Measurements from ENCODE around the gene SLC2A6. TPM values are rescaled to one million over a fixed set of nuclear protein-coding genes. Genes with fewer than 3 reads are reported as not detected.

The SLC2A6 gene
- total RNA-seq, 1 experiment from 2014 or later, result 10.7 TPM

DNA sequence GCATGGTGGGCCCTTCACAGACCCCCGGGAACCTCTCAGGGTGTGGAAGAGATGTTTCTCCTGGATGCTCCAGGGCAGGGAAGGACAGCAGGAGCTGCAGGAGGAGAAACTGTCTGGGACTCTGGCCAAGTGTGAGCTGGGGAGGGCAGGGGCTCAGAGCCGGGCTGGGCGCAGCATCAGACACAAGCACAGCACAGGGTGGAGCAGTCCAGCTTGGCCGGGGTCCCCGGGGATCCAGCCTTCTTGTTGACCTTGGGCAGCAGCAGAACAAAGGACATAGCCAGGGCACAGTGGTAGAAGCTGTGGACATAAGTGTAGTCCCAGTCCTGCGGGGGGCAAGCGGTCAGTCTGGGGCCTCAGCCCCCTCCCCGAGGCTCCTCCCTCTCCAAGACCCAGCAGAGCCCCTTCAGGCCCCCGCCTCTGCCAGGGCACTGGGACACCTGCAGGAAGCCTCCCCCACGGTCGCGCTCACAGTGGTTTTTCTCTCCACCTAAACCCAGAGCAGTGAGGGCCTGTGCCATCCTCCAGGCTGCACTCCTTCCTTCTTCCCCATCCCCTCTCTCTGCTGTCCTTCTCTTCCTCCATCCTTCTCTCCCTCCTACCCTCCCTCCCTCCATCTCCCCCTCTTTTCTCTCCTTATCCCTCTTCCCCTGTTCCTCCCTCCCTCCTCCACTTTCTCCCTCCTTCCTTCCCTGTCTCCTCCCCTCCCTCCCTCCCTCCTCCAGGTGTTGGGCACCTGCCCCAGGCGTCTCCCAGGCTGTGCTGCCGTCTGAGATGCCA is 35.8 kb upstream of the SLC2A6 start:
- ChIA-PET CTCF (no interaction called here), POLR2A (no interaction called here), RAD21 (ENCODE audit: low non-redundant PET in 1 of 2, low total read pairs in 2 of 2, uncharacterized antibody in 2 of 2, unreplicated experiment in 2 of 2) (no interaction called here)
- Histone ChIP-seq H4K20me1 (ENCODE audit: insufficient read depth) (no peaks in the 10 kb centered on the region), H3K36me3 (ENCODE audit: control insufficient read depth in 1 of 2, insufficient read depth in 2 of 2, low read length in 2 of 2) (no peaks in the 10 kb centered on the region), H3K9me2 (ENCODE audit: insufficient read depth) (no peaks in the 10 kb centered on the region), H3K79me2 (ENCODE audit: insufficient read depth, low read length) (no peaks in the 10 kb centered on the region), H3K27me3 (ENCODE audit: insufficient read depth, low read length) (no peaks in the 10 kb centered on the region), H3K27ac (ENCODE audit: low read depth, low read length) (no peak overlapping the region), H3K4me3 (replicated peaks in 1 of 2; ENCODE audit: low read depth in 1 of 2, low read length in 2 of 2) (no peak overlapping the region), H3K9me3 (ENCODE audit: control insufficient read depth in 1 of 2, insufficient read depth in 1 of 2, low read depth in 1 of 2, low read length in 2 of 2) (no peaks in the 10 kb centered on the region), H3K9ac (ENCODE audit: low read length) (no peak overlapping the region), H3K4me2 (ENCODE audit: low read length) (no peak overlapping the region), H3K4me1 (ENCODE audit: control insufficient read depth in 1 of 2, insufficient read depth in 2 of 2, low read length in 2 of 2) (peaks cover 3% of the 10 kb centered on the region in 2 experiments; a peak in 3 of 4 replicates), H2AFZ (ENCODE audit: low read depth, low read length, poor library complexity, severe bottlenecking) (no peak overlapping the region)
- intact Hi-C loops (cut with micrococcal nuclease), result no loop called here
- ATAC-seq (no peak), DNase-seq (ENCODE audit: low read depth, low spot score) (no peak)
- BruUV-seq (replicated peaks), result no TSS peak
- TF ChIP-seq EGR1 (IDR thresholded peaks at IDR 0.05; ENCODE audit: low read depth), result no peak
- TF ChIP-seq ZNF274 (IDR thresholded peaks at IDR 0.05; ENCODE audit: low read depth, low read length), result no peak
- TF ChIP-seq, protein P1, sequence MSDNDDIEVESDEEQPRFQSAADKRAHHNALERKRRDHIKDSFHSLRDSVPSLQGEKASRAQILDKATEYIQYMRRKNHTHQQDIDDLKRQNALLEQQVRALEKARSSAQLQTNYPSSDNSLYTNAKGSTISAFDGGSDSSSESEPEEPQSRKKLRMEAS (IDR thresholded peaks at IDR 0.05), result no peak

DNA sequence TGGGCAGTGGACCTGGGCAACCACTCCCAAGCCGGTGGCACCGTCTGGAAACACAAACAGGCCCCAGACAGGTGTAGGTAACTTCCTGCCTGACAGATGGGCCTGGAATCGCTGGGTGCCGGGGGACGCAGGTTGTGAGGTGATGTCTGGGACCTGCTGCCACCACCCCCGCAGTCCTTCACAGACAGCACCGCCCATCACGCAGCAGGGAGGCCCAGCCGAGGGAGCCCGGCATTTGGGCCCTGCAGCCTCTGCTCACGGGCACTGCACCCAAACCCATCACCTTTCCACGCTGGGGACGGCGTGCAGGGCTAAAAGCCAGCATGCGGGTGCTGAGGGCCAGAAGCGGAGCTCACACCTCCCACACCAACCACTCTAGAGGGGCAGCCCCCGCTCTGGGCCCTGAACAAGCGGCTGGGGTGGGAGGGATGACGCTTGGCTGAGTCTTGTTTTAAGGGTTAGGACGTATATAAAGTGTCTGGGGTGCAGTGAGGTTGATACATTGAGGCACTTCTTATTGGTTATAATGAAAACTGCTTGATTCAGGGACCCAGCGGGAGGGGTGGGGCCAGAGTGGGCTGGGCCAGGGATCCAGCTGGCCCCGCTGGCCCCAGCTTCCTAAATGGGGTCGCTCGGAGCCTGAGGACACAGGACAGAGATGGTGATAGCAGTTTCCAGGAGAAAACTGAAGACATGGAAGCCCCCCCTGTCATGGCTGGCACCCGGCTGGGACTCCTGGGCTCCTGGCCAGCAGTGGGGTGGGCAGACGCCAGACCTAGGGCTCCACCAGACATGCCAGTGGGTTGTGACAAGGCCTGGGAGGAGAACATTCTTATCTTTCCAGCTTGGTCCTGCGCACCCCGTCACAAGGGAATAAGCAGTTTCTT is 34.6 kb upstream of the SLC2A6 start:
- Histone ChIP-seq H3K79me2 (ENCODE audit: insufficient read depth, low read length) (no peaks in the 10 kb centered on the region), H3K4me1 (ENCODE audit: control insufficient read depth in 1 of 2, insufficient read depth in 2 of 2, low read length in 2 of 2) (peaks cover 6 to 10% of the 10 kb centered on the region in 2 experiments; a peak in 3 of 4 replicates), H3K9me3 (ENCODE audit: control insufficient read depth in 1 of 2, insufficient read depth in 1 of 2, low read depth in 1 of 2, low read length in 2 of 2) (no peaks in the 10 kb centered on the region), H3K27ac (ENCODE audit: low read depth, low read length) (no peak overlapping the region), H2AFZ (ENCODE audit: low read depth, low read length, poor library complexity, severe bottlenecking) (no peak overlapping the region), H3K9me2 (ENCODE audit: insufficient read depth) (no peaks in the 10 kb centered on the region), H3K36me3 (ENCODE audit: control insufficient read depth in 1 of 2, insufficient read depth in 2 of 2, low read length in 2 of 2) (no peaks in the 10 kb centered on the region), H4K20me1 (ENCODE audit: insufficient read depth) (no peaks in the 10 kb centered on the region), H3K4me2 (ENCODE audit: low read length) (no peak overlapping the region), H3K9ac (ENCODE audit: low read length) (no peak overlapping the region), H3K4me3 (replicated peaks in 1 of 2; ENCODE audit: low read depth in 1 of 2, low read length in 2 of 2) (no peak overlapping the region), H3K27me3 (ENCODE audit: insufficient read depth, low read length) (no peaks in the 10 kb centered on the region)
- no TSS peak for BruUV-seq (replicated peaks)
- ChIA-PET RAD21 (ENCODE audit: low non-redundant PET in 1 of 2, low total read pairs in 2 of 2, uncharacterized antibody in 2 of 2, unreplicated experiment in 2 of 2) (no interaction called here), POLR2A (no interaction called here), CTCF (no interaction called here)
- ATAC-seq (no peak), DNase-seq (ENCODE audit: low read depth, low spot score) (no peak)
- TF ChIP-seq YY1 (IDR thresholded peaks at IDR 0.05; ENCODE audit: extremely low read depth, insufficient replicate concordance, low read depth, low read length), result no peak
- intact Hi-C loops (cut with micrococcal nuclease), result no loop called here

All from HCT116 (cell line).